MCF 10A (cell line): ENCODE results near the gene NISCH. TPM values are rescaled to one million over a fixed set of nuclear protein-coding genes. Genes with fewer than 3 reads are reported as not detected.

ENCODE experiments used
- BruUV-seq: library from RNA; stranded (reverse); fragments of 400-500 nt; replicated peaks from 2 replicates; lab custom pipeline; 2021; lab: Mats Ljungman, UMichigan
- CTCF ChIA-PET: fragments of 300-600 bp; sonication (Branson Sonifier 250); formaldehyde crosslinking; extraction: SDS; loops from one replicate; lab custom pipeline; 2021; ENCODE audit warnings: antibody characterized with exemption, inconsistent platforms; lab: Yijun Ruan, JAX
- POLR2A ChIA-PET: fragments of 300-600, 350-650 bp; sonication (Branson Sonifier 250); formaldehyde crosslinking; extraction: SDS; loops from one replicate; lab custom pipeline; 2020; ENCODE audit warnings: antibody characterized with exemption, inconsistent platforms; lab: Yijun Ruan, JAX
- DNase-seq: peaks from one replicate; pipeline ENCODE4 v3.0.0-alpha.2; 2018; ENCODE audit not compliant: unreplicated experiment
- H3K27ac Mint-ChIP-seq: one replicate; pipeline ENCODE4 v1.8.0; 2022; ENCODE audit warnings: mild to moderate bottlenecking, low read depth, mixed read lengths; ENCODE audit not compliant: unreplicated experiment
- H3K27me3 Mint-ChIP-seq: one replicate; pipeline ENCODE4 v1.8.0; 2022; ENCODE audit warnings: mixed read lengths; ENCODE audit not compliant: insufficient read depth, unreplicated experiment
- H3K36me3 Mint-ChIP-seq: one replicate; pipeline ENCODE4 v1.8.0; 2022; ENCODE audit warnings: mild to moderate bottlenecking, moderate library complexity, mixed read lengths; ENCODE audit not compliant: insufficient read depth, unreplicated experiment
- H3K4me1 Mint-ChIP-seq: one replicate; pipeline ENCODE4 v1.8.0; 2022; ENCODE audit warnings: mixed read lengths; ENCODE audit not compliant: insufficient read depth, unreplicated experiment
- H3K4me3 Mint-ChIP-seq: one replicate; pipeline ENCODE4 v1.8.0; 2022; ENCODE audit warnings: mild to moderate bottlenecking, moderate library complexity, mixed read lengths; ENCODE audit not compliant: unreplicated experiment
- H3K9me3 Mint-ChIP-seq: one replicate; pipeline ENCODE4 v1.8.0; 2022; ENCODE audit warnings: mixed read lengths; ENCODE audit not compliant: unreplicated experiment
- CTCF ChIP-seq: fragments of 200-600 bp; IDR thresholded peaks from one replicate; pipeline ENCODE4 v1.8.0; 2022; ENCODE audit warnings: antibody characterized with exemption, mild to moderate bottlenecking; ENCODE audit not compliant: unreplicated experiment
- intact Hi-C: fragments of 100-400 bp; cut with micrococcal nuclease; formaldehyde crosslinking; loops from 2 replicates; pipeline ENCODE4 v1.14.1; 2022
- total RNA-seq: library from RNA; stranded (reverse); gene quantifications from 2 replicates; pipeline ENCODE4 v1.2.3, GENCODE V29; 2022

NISCH gene
- total RNA-seq, 1 experiment from 2014 or later = 60.5 TPM

- H3K27ac Mint-ChIP-seq = no peak overlapping the region
- intact Hi-C loops = no loop called here
- H3K9me3 Mint-ChIP-seq = no peaks in the 10 kb centered on the region
- no peak for TF ChIP-seq CTCF
- POLR2A ChIA-PET = no interaction called here
- no TSS peak for BruUV-seq
- no peak overlapping the region for H3K4me3 Mint-ChIP-seq
- DNase-seq = no peak
- CTCF ChIA-PET = interaction anchor here (0.5 kb wide), 1 partner anchor 8 kb away, joined by 3 read pairs; no protein-coding TSS in a partner anchor
- H3K27me3 Mint-ChIP-seq = no peaks in the 10 kb centered on the region
- H3K36me3 Mint-ChIP-seq = no peaks in the 10 kb centered on the region
- H3K4me1 Mint-ChIP-seq = no peaks in the 10 kb centered on the region
Observed at GRCh38 chr3:52520716-52521487, 65.5 kb downstream of the NISCH start.

- no peaks in the 10 kb centered on the region for H3K4me1 Mint-ChIP-seq
- no TSS peak for BruUV-seq
- ChIA-PET CTCF (no interaction called here), POLR2A (no interaction called here)
- H3K4me3 Mint-ChIP-seq = no peak overlapping the region
- intact Hi-C loops = no loop called here
- H3K27me3 Mint-ChIP-seq = no peaks in the 10 kb centered on the region
- H3K27ac Mint-ChIP-seq = no peak overlapping the region
- TF ChIP-seq CTCF = no peak
- H3K9me3 Mint-ChIP-seq = no peaks in the 10 kb centered on the region
- no peak for DNase-seq
- no peaks in the 10 kb centered on the region for H3K36me3 Mint-ChIP-seq
Observed at GRCh38 chr3:52521488-52521824, 66.1 kb downstream of the NISCH start.

- intact Hi-C loops = no loop called here
- H3K4me3 Mint-ChIP-seq = no peak overlapping the region
- no peak overlapping the region for H3K27ac Mint-ChIP-seq
- no peaks in the 10 kb centered on the region for H3K4me1 Mint-ChIP-seq
- H3K36me3 Mint-ChIP-seq = no peaks in the 10 kb centered on the region
- ChIA-PET POLR2A (interaction anchor here (0.6 kb wide), 1 partner anchor 11 kb away, joined by 3 read pairs; no protein-coding TSS in a partner anchor), CTCF (no interaction called here)
- no peaks in the 10 kb centered on the region for H3K9me3 Mint-ChIP-seq
- DNase-seq = no peak
- BruUV-seq = no TSS peak
- no peaks in the 10 kb centered on the region for H3K27me3 Mint-ChIP-seq
- no peak for TF ChIP-seq CTCF
Observed at GRCh38 chr3:52521881-52522650, 66.7 kb downstream of the NISCH start.

GRCh38 chr3:52522651-52523251 is 67.3 kb downstream of the NISCH start:
- POLR2A ChIA-PET = interaction anchor here (0.6 to 0.7 kb wide), 2 partner anchors 10 to 52 kb away, joined by 3 to 5 read pairs; no protein-coding TSS in a partner anchor
- Mint-ChIP-seq H3K9me3 (no peaks in the 10 kb centered on the region), H3K27me3 (no peaks in the 10 kb centered on the region)

More at GRCh38 chr3:52522651-52523251, 67.3 kb downstream of the NISCH start:
- no peaks in the 10 kb centered on the region for H3K36me3 Mint-ChIP-seq
- no peak overlapping the region for H3K27ac Mint-ChIP-seq
- DNase-seq = no peak
- no peak for TF ChIP-seq CTCF
- H3K4me1 Mint-ChIP-seq = no peaks in the 10 kb centered on the region
- BruUV-seq = no TSS peak
- intact Hi-C loops = no loop called here
- H3K4me3 Mint-ChIP-seq = no peak overlapping the region
- CTCF ChIA-PET = interaction anchor here (0.7 kb wide), 1 partner anchor 273 kb away, joined by 3 read pairs; no protein-coding TSS in a partner anchor
